Femur (tissue), 1 donor: ENCODE results near the gene ANKAR.
A peak's percentile ranks its signal among the peaks of the same experiment; 100 is the strongest.
"Not testable (repeated sequence)": the region's sequence is repeated elsewhere in the genome, so short reads cannot be mapped to it uniquely, and the experiment has no call there.

Source experiments
- DNase-seq: peaks from one replicate; pipeline ENCODE4 v3.0.0-alpha.2; 2017

ANKAR gene, protein sequence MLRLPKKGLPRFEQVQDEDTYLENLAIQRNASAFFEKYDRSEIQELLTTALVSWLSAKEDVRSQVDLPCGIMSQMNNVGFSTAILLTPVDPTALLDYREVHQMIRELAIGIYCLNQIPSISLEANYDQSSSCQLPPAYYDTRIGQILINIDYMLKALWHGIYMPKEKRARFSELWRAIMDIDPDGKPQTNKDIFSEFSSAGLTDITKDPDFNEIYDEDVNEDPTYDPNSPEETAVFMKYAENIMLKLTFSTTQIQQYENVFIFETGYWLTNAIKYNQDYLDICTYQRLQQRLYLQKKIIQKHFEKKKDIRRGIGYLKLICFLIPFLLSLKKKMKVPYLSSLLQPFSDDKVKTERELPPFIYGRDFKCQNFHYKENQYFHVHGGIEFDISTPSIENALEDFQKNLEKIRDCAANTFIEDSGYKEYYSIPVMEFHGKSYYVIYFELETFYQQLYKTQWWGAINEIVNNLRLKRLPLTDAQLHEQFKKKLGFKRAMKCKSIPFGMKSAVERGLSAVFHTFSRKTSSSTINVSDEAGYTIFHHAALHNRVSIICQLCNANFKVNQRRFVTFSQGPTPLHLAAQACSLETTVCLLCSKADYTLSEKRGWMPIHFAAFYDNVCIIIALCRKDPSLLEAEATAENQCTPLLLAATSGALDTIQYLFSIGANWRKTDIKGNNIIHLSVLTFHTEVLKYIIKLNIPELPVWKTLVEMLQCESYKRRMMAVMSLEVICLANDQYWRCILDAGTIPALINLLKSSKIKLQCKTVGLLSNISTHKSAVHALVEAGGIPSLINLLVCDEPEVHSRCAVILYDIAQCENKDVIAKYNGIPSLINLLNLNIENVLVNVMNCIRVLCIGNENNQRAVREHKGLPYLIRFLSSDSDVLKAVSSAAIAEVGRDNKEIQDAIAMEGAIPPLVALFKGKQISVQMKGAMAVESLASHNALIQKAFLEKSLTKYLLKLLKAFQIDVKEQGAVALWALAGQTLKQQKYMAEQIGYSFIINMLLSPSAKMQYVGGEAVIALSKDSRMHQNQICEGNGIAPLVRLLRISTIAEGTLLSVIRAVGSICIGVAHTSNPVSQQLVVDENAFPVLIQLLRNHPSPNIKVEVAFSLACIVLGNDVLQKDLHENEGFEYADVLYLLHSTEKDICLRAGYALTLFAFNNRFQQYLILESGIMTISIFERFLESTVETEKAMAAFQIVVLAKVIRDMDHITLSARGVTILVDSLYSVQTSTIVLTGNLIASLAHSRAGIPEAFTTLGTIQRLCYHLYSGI (N-terminal part only)

DNA sequence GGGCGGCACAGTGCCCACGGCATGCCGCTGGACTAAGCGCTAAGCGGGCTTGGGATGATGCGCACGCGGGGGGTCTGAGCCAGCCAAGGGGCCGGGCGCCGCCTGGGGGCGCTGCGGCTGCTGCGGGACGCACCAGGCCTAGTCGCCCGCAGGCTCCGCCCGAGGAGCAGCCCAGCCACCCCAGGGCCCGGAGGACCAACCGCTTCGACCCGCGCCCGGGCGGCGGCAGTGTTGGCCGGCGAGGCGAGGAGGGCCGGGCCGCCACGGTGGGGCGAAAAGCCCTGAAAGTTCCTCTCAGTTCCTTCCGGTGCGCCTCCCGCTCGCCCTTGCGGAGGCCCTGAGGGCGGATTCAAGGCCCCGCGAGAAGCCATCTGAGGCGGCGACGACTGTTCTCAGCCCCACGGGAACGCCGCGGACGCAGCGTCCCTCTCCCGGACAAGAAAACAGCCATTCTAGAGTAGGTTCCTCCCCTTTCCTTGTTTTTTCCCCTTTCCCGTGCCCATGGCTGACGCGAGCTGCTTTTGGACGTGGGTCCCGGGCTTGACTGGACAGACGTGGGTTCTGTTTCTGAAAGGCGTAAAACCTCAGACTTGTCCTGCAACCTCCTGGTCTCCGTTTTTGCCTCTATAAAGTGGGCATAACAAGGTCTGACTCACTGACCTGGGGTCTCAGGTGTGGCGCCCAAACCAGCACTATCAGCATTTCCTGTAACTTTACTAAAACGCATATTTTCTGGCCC, at the start of gene ANKAR:
TSS of gene ANKAR (plus strand) at position 297 of the 739 bp plus-strand sequence. CDS start 1,821 bp downstream, outside the sequence.
- DNase-seq: peak; percentile 93

GRCh38 chr2:189625636-189626035, 48.8 kb upstream of the ANKAR start:
- DNase-seq: no peak

DNA sequence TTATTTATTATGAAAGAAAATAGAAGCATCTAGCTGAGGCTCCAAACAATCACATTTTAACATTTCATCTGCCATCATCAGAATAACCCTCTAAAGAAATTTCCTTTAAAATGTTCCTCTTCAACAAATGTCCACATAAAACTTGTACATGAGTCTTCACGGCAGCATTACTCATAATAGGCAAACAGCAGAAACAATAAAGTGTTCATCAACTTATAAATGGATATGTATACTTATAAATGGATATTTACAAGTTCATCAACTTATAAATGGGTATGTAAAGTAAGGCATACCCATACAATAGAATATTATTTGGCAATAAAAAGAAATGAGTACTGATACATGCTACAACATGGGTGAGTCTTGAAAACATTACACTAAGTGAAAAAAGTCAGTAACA, 46.7 kb upstream of the ANKAR start:
- no peak for DNase-seq

DNA sequence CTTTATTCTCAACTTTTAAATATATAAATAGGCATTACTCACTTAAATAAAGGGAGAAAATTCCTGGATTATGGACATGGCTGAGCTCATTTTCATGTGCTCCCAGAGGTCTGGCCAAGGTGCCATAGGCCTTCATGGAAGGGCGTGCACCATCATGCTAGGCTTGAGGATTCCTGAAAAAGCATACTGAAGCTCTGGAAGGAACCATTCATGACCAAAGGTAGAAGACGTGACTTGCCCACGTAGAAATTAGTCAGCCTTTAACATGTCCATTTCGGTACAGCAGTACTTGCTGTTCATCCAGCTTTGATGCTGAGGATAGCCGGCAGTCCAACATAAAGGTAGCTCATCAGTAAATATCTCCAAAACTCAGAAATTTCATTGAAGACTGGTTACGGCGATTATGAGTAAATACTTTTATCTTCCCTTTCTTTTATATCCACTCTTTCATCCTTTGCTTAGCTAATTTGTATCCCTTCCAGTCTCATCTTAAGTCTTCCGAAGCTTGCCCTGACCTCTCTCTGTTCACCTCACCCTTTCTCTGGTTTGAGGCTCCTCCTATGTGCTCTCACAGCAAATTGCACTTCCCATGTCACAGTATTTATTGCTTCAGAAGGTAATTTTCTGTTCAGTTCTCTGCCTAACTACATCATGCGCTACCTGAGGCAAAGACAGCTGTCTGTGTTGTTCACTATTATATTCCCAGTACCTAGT, 45.5 kb upstream of the ANKAR start:
- DNase-seq: no peak

- DNase-seq: no peak
Measured at GRCh38 chr2:189629531-189630453, 44.7 kb upstream of the ANKAR start.

- DNase-seq: no peak
Measured at GRCh38 chr2:189631849-189632248, 42.6 kb upstream of the ANKAR start.

DNA sequence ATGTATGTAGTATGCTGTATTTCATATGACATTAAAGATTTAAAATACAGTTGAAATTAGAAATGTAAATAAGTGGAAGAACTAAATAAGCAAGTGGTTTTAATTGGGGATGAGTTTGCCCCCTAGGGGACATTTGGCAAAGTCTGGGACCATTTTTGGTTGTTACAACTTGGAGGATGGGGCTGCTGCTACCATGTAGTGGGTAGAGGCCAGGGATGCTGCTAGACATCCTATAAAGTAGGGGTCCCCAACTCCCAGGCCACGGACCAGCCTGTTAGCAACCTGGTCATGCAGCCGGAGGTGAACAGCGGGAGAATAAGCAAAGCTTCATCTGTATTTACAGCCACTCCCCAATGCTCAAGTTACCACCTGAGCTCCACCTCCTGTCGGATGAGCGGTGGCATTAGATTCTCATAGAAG, 41.1 kb upstream of the ANKAR start:
- DNase-seq: no peak

GRCh38 chr2:189635353-189635752, 39.1 kb upstream of the ANKAR start:
- no peak for DNase-seq

DNA sequence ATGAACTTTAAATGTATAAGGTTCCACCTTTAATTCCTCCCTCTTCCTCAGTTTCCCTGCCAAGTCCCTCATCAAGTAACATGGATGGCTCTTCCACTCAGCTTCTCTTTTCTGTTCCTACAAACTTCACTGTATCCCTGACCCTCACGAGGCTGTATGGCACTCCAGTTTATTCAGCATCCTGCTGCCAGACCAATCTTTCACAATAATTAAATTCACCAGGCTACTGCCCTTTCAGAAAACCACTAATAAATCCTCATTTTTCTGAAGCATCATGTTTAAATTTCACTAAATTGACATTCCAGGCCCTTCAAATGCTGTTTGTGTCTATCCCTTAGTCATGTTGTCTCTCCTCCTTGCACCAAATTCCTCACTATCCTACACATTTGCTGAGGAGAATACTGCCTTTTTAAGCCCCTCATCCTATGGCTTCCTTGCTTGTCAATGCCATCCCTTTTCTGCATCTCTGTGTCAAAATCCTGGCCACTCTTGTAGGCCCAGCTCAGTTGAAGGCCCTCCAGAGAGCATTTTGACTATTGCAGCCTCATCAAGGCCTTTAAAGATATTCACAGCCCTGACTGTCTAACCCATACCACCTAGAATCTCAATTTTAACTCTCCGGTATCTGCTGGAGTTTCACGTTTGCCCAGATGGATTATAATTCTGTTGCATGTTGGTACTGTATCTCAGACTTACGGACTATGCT, 36.0 kb upstream of the ANKAR start:
- DNase-seq: no peak

GRCh38 chr2:189639007-189639609, 35.4 kb upstream of the ANKAR start:
- no peak for DNase-seq

DNA sequence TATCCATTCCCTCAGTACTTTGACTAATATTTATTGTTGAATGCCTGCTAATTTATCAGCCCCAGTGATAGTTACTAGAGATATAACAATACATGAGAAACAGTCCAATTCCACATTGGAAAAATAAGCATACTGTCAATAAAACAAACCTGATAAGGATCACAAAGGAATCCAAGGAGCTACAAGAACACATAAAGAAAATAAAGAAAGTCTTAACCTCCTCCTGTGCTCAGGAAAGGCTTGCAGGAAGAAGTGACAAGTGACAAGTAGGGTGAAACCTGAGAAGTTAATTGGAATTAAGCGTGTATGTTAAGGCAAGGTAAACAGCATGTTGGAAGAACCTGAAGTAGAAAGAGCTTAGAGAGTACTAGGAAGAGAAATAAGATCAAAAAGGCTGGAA, 33.5 kb upstream of the ANKAR start:
- no peak for DNase-seq

GRCh38 chr2:189641590-189641989, 32.9 kb upstream of the ANKAR start:
- no peak for DNase-seq

- DNase-seq: no peak
Measured at GRCh38 chr2:189646521-189646920, 27.9 kb upstream of the ANKAR start.

GRCh38 chr2:189648846-189649509, 25.5 kb upstream of the ANKAR start:
- DNase-seq: no peak

- DNase-seq: no peak
Measured at GRCh38 chr2:189651284-189651683, 23.2 kb upstream of the ANKAR start.

DNA sequence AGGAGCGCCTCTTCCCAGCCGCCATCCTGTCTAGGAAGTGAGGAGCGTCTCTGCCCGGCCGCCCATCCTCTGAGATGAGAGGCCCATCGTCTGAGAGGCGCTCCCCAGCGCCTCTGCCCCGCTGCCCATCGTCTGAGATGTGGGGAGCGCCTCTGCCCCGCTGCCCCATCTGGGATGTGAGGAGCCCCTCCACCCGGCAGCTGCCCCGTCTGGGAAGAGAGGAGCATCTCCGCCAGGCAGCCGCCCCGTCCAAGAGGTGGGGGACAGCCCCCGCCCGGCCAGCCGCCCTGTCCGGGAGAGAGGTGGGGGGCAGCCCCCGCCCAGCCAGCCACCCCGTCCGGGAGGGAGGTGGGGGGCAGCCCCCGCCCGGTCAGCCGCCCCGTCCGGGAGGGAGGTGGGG, 21.0 kb upstream of the ANKAR start:
- not testable (repeated sequence) for DNase-seq

- DNase-seq: no peak
Measured at GRCh38 chr2:189654641-189655040, 19.8 kb upstream of the ANKAR start.

GRCh38 chr2:189657867-189658266, 16.6 kb upstream of the ANKAR start:
- no peak for DNase-seq
